HG03139 (cell line): Measurements from ENCODE around the gene TXNRD3.

Experiments
- ATAC-seq: cut with Tn5 transposase; IDR thresholded peaks from one replicate; pipeline ENCODE4 v1.9.1; 2021; ENCODE audit not compliant: unreplicated experiment

The TXNRD3 gene

DNA sequence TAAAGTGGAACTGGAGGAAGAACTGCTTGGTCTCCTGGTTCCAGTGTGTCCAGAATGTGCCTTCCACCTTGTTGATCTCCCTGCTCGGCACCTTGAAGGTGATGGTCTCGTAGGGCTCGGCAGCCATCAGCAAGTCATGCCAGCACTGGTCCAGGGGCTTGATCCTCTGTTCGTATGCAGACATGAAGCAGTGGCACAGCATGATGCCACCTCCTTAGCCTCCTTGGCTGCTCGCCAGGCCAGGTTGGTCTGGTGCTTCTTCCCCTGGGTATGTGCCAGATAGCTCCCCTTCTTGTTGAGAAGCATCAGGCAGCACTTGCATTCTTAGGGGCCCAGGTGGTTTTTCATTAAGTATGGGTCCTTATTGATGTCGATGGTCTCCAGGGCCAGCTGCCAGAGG, 17.8 kb upstream of the TXNRD3 start:
- no peak for ATAC-seq

DNA sequence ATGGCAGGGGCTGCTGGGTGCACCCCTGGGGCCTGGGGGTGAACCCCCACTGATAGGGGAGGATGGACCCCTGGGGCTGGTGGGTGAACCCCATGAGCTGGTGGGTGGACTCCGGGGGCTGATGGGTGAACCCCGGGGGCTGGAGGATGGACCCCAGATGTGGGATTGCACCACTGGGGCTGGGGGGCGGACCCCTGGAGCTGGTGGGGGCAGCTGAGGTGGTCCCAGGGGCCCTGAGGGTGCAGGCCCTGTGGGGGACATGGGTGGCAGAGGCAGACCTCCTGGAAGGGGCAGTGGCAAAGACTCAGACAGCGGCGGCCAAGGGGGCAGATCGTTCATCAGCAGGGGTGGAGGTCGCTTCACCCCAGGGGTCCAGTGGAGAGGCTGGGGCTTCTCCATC, 17.4 kb upstream of the TXNRD3 start:
- ATAC-seq: no peak

GRCh38 chr3:126671521-126671920, 16.6 kb upstream of the TXNRD3 start:
- ATAC-seq: no peak

DNA sequence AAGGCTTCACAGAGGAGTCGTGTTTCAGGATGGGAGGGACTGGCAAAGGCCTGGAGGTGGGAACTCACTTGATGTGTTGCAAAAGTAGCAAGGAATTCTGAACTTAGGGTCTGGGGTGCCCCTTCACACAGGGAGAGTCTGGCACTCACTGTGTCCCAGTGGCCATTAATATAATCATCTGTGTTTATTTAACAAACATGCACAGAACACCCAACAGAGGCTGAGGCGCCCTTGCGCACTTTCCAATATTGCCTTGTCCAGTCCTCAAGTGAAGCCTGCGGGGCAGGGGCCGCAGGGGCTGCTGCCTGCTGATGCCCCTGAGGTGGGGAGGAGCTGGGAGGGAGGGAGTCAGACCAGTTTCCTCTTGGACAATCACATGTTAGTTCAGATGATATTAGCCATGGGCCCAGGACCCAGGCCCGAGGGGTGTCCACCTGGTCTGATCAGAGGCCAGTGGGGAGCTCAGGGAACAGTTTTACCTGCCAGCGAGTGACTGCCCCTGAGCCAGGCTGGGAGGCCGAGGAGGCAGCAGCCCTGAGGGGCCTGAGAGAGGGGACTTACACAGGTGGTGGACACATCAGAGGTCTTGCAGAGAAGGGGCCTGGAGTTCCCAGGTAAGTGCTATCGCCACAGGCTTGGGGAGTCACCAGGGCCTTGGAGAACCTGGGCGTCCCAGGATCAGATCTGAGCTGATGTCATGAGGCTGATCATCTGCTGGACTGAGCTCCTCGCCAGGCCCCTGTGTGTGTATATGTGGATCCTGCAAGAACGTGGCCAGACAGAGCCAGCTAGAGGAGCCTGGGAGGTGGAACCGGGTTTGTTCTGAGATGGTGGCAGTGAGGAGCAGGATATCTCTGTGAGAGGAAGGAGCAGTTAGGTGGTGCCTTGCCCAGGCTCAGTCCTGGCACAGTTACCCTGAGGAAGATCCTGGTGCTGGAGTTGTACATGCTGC, 13.8 kb upstream of the TXNRD3 start:
- no peak for ATAC-seq

- ATAC-seq: no peak
These were observed 12.9 kb upstream of the TXNRD3 start for GRCh38 chr3:126667631-126668449.

GRCh38 chr3:126666658-126667528, 12.0 kb upstream of the TXNRD3 start:
- no peak for ATAC-seq

GRCh38 chr3:126665959-126666657, 11.2 kb upstream of the TXNRD3 start:
- ATAC-seq: no peak

GRCh38 chr3:126665221-126665936, 10.5 kb upstream of the TXNRD3 start:
- no peak for ATAC-seq

- no peak for ATAC-seq
These were observed 9.8 kb upstream of the TXNRD3 start for GRCh38 chr3:126664591-126665214.

GRCh38 chr3:126663750-126664149, 8.8 kb upstream of the TXNRD3 start:
- no peak for ATAC-seq

DNA sequence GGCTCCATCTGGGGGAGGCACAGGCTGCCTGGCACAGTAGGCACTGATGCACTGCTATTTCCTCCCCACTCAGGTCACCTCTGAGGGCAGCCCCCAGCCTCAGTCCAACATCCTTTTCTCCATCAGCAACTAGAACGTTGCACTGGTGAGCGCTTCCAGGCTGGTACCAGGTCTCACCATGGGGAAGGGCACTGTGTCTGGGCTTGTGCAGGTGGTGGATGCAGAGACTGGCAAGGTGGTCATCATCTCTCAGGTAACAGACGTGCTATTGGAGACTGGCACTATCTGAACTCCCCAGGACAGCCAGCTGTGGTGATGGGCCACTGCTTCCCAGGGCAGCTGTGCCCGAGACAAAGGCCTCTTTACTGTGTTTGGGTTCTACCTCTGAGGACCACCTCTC, 8.3 kb upstream of the TXNRD3 start:
- ATAC-seq: no peak

- ATAC-seq: no peak
These were observed 6.8 kb upstream of the TXNRD3 start for GRCh38 chr3:126661532-126662364.

- no peak for ATAC-seq
These were observed 5.3 kb upstream of the TXNRD3 start for GRCh38 chr3:126659915-126660886.

- ATAC-seq: no peak
These were observed 3.7 kb upstream of the TXNRD3 start for GRCh38 chr3:126658584-126658983.

DNA sequence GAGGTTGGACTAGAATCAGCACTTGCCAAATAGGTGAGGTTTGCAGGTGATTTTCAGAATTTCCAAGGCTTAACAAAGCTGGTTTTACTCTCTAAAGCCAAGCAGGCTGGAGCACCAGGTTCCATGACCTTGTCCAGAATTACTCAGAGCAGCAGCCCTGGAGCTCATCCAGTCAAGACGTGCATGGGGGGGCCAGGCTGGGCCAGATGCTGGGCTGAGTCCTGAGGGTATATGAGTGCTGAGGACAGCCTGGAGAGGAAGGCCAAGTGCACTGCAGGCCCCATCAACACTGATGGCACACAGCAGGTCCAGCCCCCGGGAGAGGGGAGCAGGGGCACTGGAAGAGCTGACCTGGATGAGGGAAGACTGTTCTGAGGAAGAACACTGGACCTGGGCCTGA, 3.0 kb upstream of the TXNRD3 start:
- no peak for ATAC-seq

- no peak for ATAC-seq
These were observed 1.6 kb upstream of the TXNRD3 start for GRCh38 chr3:126656371-126657134.

DNA sequence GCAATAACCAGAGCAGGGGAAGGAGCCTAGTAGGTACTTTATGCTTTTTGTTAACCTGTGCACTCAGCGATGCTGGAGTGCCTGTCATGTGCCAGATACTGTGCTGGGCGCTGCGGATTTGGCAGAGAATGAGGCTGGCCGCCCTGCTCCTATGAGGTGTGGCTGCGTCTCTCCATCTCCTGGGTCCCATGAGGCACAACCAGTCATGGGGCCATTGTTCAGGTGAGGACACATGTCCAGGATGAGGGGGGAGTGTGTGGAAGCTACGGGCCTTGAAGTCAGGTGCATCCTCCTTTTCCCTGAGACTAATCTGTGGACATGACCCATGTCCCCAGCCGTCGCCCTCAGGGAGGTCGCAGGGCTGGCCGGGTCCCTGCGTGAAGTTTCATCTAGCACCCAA, 963 bp upstream of the TXNRD3 start:
- ATAC-seq: no peak
